ENCODE results near the gene TGM2. TPM values are rescaled to one million over a fixed set of nuclear protein-coding genes. Genes with fewer than 3 reads are reported as not detected.

Gene TGM2
- total RNA-seq, 1 donor from 2014 or later, result 135 TPM

GRCh38 chr20:38205001-38205400 lies 39.9 kb upstream of the TGM2 start:
- DNase-seq (ENCODE audit: low read depth), result no peak
- no peaks in the 10 kb centered on the region for H3K36me3 ChIP-seq (ENCODE audit: control insufficient read depth, insufficient read depth, low read length)
- no peak for TF ChIP-seq CTCF (IDR thresholded peaks at IDR 0.05; ENCODE audit: insufficient read depth, low read length, poor library complexity, severe bottlenecking)
- no peak overlapping the region for H3K4me3 ChIP-seq (ENCODE audit: low read depth, low read length)
- H3K27me3 ChIP-seq (ENCODE audit: control insufficient read depth, insufficient read depth, low read length), result no peaks in the 10 kb centered on the region

GRCh38 chr20:38203981-38204357 lies 38.9 kb upstream of the TGM2 start:
- no peaks in the 10 kb centered on the region for H3K27me3 ChIP-seq (ENCODE audit: control insufficient read depth, insufficient read depth, low read length)
- H3K4me3 ChIP-seq (ENCODE audit: low read depth, low read length), result no peak overlapping the region
- no peak for TF ChIP-seq CTCF (IDR thresholded peaks at IDR 0.05; ENCODE audit: insufficient read depth, low read length, poor library complexity, severe bottlenecking)
- H3K36me3 ChIP-seq (ENCODE audit: control insufficient read depth, insufficient read depth, low read length), result no peaks in the 10 kb centered on the region
- no peak for DNase-seq (ENCODE audit: low read depth)

- Histone ChIP-seq H3K36me3 (ENCODE audit: control insufficient read depth, insufficient read depth, low read length) (no peaks in the 10 kb centered on the region), H3K4me3 (ENCODE audit: low read depth, low read length) (no peak overlapping the region), H3K27me3 (ENCODE audit: control insufficient read depth, insufficient read depth, low read length) (no peaks in the 10 kb centered on the region)
- DNase-seq (ENCODE audit: low read depth), result no peak
- no peak for TF ChIP-seq CTCF (IDR thresholded peaks at IDR 0.05; ENCODE audit: insufficient read depth, low read length, poor library complexity, severe bottlenecking)
Observed at GRCh38 chr20:38203337-38203980, 38.4 kb upstream of the TGM2 start.

GRCh38 chr20:38202982-38203293 lies 37.9 kb upstream of the TGM2 start:
- Histone ChIP-seq H3K27me3 (ENCODE audit: control insufficient read depth, insufficient read depth, low read length) (no peaks in the 10 kb centered on the region), H3K4me3 (ENCODE audit: low read depth, low read length) (no peak overlapping the region), H3K36me3 (ENCODE audit: control insufficient read depth, insufficient read depth, low read length) (no peaks in the 10 kb centered on the region)
- no peak for TF ChIP-seq CTCF (IDR thresholded peaks at IDR 0.05; ENCODE audit: insufficient read depth, low read length, poor library complexity, severe bottlenecking)
- DNase-seq (ENCODE audit: low read depth), result no peak

GRCh38 chr20:38202153-38202981 lies 37.3 kb upstream of the TGM2 start:
- H3K36me3 ChIP-seq (ENCODE audit: control insufficient read depth, insufficient read depth, low read length), result no peaks in the 10 kb centered on the region
- DNase-seq (ENCODE audit: low read depth), result no peak
- no peak overlapping the region for H3K4me3 ChIP-seq (ENCODE audit: low read depth, low read length)
- TF ChIP-seq CTCF (IDR thresholded peaks at IDR 0.05; ENCODE audit: insufficient read depth, low read length, poor library complexity, severe bottlenecking), result no peak
- no peaks in the 10 kb centered on the region for H3K27me3 ChIP-seq (ENCODE audit: control insufficient read depth, insufficient read depth, low read length)

Measured in kidney epithelial cell (primary cell).